ENCODE measurements around the gene GLB1L2.

Gene GLB1L2

DNA sequence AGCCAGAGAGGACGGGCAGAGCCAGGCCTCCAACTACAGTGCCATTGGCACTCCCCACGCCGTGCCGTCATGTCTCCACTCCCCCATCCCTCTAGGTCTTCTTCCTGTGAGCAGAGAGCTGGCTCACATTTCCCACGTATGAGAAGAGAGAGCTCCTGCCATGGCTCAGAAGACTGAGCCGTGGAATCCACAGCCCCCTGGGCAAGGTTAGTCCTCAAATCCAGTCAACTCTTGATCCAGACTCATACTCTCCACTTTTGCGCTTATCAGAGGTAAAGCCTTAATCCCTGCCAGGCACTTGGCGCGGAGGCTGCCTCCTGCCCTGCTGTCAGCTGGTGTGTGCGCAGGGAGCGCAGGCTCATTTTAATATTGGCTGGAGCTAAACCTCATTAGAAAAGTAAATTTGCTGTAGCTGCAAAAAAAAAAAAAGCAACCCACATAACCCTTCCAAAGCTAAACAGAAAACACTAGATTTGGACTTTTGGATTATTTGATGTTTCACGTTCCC, 75.6 kb downstream of the GLB1L2 start:
- ATAC-seq: no peak
- TF ChIP-seq, protein P1, sequence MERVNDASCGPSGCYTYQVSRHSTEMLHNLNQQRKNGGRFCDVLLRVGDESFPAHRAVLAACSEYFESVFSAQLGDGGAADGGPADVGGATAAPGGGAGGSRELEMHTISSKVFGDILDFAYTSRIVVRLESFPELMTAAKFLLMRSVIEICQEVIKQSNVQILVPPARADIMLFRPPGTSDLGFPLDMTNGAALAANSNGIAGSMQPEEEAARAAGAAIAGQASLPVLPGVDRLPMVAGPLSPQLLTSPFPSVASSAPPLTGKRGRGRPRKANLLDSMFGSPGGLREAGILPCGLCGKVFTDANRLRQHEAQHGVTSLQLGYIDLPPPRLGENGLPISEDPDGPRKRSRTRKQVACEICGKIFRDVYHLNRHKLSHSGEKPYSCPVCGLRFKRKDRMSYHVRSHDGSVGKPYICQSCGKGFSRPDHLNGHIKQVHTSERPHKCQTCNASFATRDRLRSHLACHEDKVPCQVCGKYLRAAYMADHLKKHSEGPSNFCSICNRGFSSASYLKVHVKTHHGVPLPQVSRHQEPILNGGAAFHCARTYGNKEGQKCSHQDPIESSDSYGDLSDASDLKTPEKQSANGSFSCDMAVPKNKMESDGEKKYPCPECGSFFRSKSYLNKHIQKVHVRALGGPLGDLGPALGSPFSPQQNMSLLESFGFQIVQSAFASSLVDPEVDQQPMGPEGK (CRISPR knock-in tag; IDR thresholded peaks at IDR 0.05; ENCODE audit: borderline replicate concordance): no peak
- no peak for TF ChIP-seq PPARA (CRISPR knock-in tag; IDR thresholded peaks at IDR 0.05; ENCODE audit: borderline replicate concordance)
- TF ChIP-seq TCF4 (CRISPR knock-in tag; IDR thresholded peaks at IDR 0.05; ENCODE audit: borderline replicate concordance): no peak
- TF ChIP-seq, protein P2, sequence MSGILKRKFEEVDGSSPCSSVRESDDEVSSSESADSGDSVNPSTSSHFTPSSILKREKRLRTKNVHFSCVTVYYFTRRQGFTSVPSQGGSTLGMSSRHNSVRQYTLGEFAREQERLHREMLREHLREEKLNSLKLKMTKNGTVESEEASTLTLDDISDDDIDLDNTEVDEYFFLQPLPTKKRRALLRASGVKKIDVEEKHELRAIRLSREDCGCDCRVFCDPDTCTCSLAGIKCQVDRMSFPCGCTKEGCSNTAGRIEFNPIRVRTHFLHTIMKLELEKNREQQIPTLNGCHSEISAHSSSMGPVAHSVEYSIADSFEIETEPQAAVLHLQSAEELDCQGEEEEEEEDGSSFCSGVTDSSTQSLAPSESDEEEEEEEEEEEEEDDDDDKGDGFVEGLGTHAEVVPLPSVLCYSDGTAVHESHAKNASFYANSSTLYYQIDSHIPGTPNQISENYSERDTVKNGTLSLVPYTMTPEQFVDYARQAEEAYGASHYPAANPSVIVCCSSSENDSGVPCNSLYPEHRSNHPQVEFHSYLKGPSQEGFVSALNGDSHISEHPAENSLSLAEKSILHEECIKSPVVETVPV (CRISPR knock-in tag; IDR thresholded peaks at IDR 0.05): no peak
- no peak for TF ChIP-seq CSDC2 (CRISPR knock-in tag; IDR thresholded peaks at IDR 0.05)
- TF ChIP-seq ISL1 (CRISPR knock-in tag; IDR thresholded peaks at IDR 0.05): no peak
- no peak for TF ChIP-seq ARNTL (CRISPR knock-in tag; IDR thresholded peaks at IDR 0.05; ENCODE audit: borderline replicate concordance, low read depth)
- TF ChIP-seq GLIS3 (CRISPR knock-in tag; IDR thresholded peaks at IDR 0.05): no peak
- no peak for TF ChIP-seq ZNF70 (CRISPR knock-in tag; IDR thresholded peaks at IDR 0.05)
- TF ChIP-seq ZNF8 (CRISPR knock-in tag; IDR thresholded peaks at IDR 0.05): no peak
- TF ChIP-seq ZC3H10 (CRISPR knock-in tag; IDR thresholded peaks at IDR 0.05): no peak
- no peak for TF ChIP-seq TOX (CRISPR knock-in tag; IDR thresholded peaks at IDR 0.05; ENCODE audit: borderline replicate concordance)
- no peak for TF ChIP-seq ZFP30 (CRISPR knock-in tag; IDR thresholded peaks at IDR 0.05)
- no peak for TF ChIP-seq ZNF565 (CRISPR knock-in tag; conservative IDR thresholded peaks at IDR 0.05; ENCODE audit: low read depth)
- TF ChIP-seq, protein P3, sequence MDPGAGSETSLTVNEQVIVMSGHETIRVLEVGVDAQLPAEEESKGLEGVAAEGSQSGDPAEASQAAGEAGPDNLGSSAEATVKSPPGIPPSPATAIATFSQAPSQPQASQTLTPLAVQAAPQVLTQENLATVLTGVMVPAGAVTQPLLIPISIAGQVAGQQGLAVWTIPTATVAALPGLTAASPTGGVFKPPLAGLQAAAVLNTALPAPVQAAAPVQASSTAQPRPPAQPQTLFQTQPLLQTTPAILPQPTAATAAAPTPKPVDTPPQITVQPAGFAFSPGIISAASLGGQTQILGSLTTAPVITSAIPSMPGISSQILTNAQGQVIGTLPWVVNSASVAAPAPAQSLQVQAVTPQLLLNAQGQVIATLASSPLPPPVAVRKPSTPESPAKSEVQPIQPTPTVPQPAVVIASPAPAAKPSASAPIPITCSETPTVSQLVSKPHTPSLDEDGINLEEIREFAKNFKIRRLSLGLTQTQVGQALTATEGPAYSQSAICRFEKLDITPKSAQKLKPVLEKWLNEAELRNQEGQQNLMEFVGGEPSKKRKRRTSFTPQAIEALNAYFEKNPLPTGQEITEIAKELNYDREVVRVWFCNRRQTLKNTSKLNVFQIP (CRISPR knock-in tag; IDR thresholded peaks at IDR 0.05; ENCODE audit: borderline replicate concordance, low read depth): no peak
- TF ChIP-seq, protein P4, sequence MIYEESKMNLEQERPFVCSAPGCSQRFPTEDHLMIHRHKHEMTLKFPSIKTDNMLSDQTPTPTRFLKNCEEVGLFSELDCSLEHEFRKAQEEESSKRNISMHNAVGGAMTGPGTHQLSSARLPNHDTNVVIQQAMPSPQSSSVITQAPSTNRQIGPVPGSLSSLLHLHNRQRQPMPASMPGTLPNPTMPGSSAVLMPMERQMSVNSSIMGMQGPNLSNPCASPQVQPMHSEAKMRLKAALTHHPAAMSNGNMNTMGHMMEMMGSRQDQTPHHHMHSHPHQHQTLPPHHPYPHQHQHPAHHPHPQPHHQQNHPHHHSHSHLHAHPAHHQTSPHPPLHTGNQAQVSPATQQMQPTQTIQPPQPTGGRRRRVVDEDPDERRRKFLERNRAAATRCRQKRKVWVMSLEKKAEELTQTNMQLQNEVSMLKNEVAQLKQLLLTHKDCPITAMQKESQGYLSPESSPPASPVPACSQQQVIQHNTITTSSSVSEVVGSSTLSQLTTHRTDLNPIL (CRISPR knock-in tag; IDR thresholded peaks at IDR 0.05; ENCODE audit: low read depth): no peak

DNA sequence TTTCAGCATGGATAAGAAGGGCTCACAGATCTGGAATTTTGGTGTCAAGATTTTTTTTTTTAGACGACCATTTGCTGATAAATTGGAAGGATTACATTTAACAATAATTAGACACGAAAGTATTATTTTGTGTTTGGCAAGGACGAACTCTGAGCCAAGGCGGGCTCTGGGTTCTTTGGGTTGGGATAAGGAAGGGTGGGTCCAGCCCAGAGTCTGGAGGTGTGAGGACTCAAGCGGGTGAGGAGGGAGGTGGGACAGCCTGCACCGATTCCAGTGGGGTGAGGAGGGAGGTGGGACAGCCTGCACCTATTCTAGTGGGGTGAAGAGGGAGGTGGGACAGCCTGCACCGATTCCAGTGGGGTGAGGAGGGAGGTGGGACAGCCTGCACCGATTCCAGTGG, 76.1 kb downstream of the GLB1L2 start:
- no peak for ATAC-seq
- no peak for TF ChIP-seq ESRRG (CRISPR knock-in tag; IDR thresholded peaks at IDR 0.05)
- TF ChIP-seq ARNTL (CRISPR knock-in tag; IDR thresholded peaks at IDR 0.05; ENCODE audit: borderline replicate concordance, low read depth): no peak
- no peak for TF ChIP-seq RARB (CRISPR knock-in tag; IDR thresholded peaks at IDR 0.05)
- no peak for TF ChIP-seq ZFP30 (CRISPR knock-in tag; IDR thresholded peaks at IDR 0.05)
- TF ChIP-seq CSDC2 (CRISPR knock-in tag; IDR thresholded peaks at IDR 0.05): no peak
- TF ChIP-seq BACH2 (CRISPR knock-in tag; IDR thresholded peaks at IDR 0.05; ENCODE audit: borderline replicate concordance): no peak
- TF ChIP-seq, protein P3 (CRISPR knock-in tag; IDR thresholded peaks at IDR 0.05; ENCODE audit: borderline replicate concordance, low read depth): no peak
- no peak for TF ChIP-seq TCF4 (CRISPR knock-in tag; IDR thresholded peaks at IDR 0.05; ENCODE audit: borderline replicate concordance)
- TF ChIP-seq SNAI2 (CRISPR knock-in tag; IDR thresholded peaks at IDR 0.05): no peak
- no peak for TF ChIP-seq ZFP3 (CRISPR knock-in tag; IDR thresholded peaks at IDR 0.05)
- no peak for TF ChIP-seq ZNF70 (CRISPR knock-in tag; IDR thresholded peaks at IDR 0.05)
- no peak for TF ChIP-seq ISL1 (CRISPR knock-in tag; IDR thresholded peaks at IDR 0.05)
- no peak for TF ChIP-seq ZNF8 (CRISPR knock-in tag; IDR thresholded peaks at IDR 0.05)
- no peak for TF ChIP-seq PPARA (CRISPR knock-in tag; IDR thresholded peaks at IDR 0.05; ENCODE audit: borderline replicate concordance)
- TF ChIP-seq, protein P4 (CRISPR knock-in tag; IDR thresholded peaks at IDR 0.05; ENCODE audit: low read depth): no peak
- TF ChIP-seq OSR1 (CRISPR knock-in tag; IDR thresholded peaks at IDR 0.05): no peak
- TF ChIP-seq, protein P1 (CRISPR knock-in tag; IDR thresholded peaks at IDR 0.05; ENCODE audit: borderline replicate concordance): no peak
- TF ChIP-seq, protein P5, sequence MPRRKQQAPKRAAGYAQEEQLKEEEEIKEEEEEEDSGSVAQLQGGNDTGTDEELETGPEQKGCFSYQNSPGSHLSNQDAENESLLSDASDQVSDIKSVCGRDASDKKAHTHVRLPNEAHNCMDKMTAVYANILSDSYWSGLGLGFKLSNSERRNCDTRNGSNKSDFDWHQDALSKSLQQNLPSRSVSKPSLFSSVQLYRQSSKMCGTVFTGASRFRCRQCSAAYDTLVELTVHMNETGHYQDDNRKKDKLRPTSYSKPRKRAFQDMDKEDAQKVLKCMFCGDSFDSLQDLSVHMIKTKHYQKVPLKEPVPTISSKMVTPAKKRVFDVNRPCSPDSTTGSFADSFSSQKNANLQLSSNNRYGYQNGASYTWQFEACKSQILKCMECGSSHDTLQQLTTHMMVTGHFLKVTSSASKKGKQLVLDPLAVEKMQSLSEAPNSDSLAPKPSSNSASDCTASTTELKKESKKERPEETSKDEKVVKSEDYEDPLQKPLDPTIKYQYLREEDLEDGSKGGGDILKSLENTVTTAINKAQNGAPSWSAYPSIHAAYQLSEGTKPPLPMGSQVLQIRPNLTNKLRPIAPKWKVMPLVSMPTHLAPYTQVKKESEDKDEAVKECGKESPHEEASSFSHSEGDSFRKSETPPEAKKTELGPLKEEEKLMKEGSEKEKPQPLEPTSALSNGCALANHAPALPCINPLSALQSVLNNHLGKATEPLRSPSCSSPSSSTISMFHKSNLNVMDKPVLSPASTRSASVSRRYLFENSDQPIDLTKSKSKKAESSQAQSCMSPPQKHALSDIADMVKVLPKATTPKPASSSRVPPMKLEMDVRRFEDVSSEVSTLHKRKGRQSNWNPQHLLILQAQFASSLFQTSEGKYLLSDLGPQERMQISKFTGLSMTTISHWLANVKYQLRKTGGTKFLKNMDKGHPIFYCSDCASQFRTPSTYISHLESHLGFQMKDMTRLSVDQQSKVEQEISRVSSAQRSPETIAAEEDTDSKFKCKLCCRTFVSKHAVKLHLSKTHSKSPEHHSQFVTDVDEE (CRISPR knock-in tag; IDR thresholded peaks at IDR 0.05): no peak

Measured in SK-N-SH treated with all-trans-retinoic acid at 6 μM for 48 hours (cell line).